Fibroblast of mammary gland (primary cell): ENCODE data around the gene XRCC5.

Experiments used
- DNase-seq: peaks from one replicate; pipeline ENCODE4 v3.0.0-alpha.2; 2010; ENCODE audit warnings: low read depth
- H3K4me3 ChIP-seq: 2 replicates; pipeline ENCODE4 v1.5.1; 2011; ENCODE audit warnings: low read depth, mild to moderate bottlenecking, low read length, moderate library complexity; ENCODE audit not compliant: control insufficient read depth
- CTCF ChIP-seq: conservative IDR thresholded peaks from 2 replicates; pipeline ENCODE4 v1.5.1; 2011; ENCODE audit warnings: low read depth, low read length, inconsistent platforms; ENCODE audit not compliant: control insufficient read depth, insufficient read depth

The XRCC5 gene

GRCh38 chr2:216222650-216223352, 113.7 kb downstream of the XRCC5 start:
- no peak overlapping the region for H3K4me3 ChIP-seq
- peak; percentile 51 for DNase-seq
- peak; percentile 58 for TF ChIP-seq CTCF

- no peak for TF ChIP-seq CTCF
- DNase-seq, result no peak
- H3K4me3 ChIP-seq, result no peak overlapping the region
Measured at GRCh38 chr2:216224388-216224787, 115.2 kb downstream of the XRCC5 start.

- H3K4me3 ChIP-seq, result no peak overlapping the region
- no peak for TF ChIP-seq CTCF
- no peak for DNase-seq
Measured at GRCh38 chr2:216229277-216229914, 120.2 kb downstream of the XRCC5 start.

- no peak overlapping the region for H3K4me3 ChIP-seq
- DNase-seq, result no peak
- TF ChIP-seq CTCF, result no peak
Measured at GRCh38 chr2:216231867-216232266, 122.7 kb downstream of the XRCC5 start.

GRCh38 chr2:216232721-216233120, 123.6 kb downstream of the XRCC5 start:
- DNase-seq, result no peak
- H3K4me3 ChIP-seq, result no peak overlapping the region
- TF ChIP-seq CTCF, result no peak

- H3K4me3 ChIP-seq, result no peak overlapping the region
- TF ChIP-seq CTCF, result no peak
- DNase-seq, result no peak
Measured at GRCh38 chr2:216233281-216233995, 124.3 kb downstream of the XRCC5 start.
